SH-SY5Y (cell line): ENCODE results near the gene NDUFS8.

Experiments used
- GATA2 ChIP-seq: IDR thresholded peaks from 2 replicates; pipeline ENCODE4 v1.6.1; 2011; ENCODE audit warnings: mild to moderate bottlenecking, low read depth, low read length
- GATA3 ChIP-seq: IDR thresholded peaks from 2 replicates; pipeline ENCODE4 v1.6.1; 2011; ENCODE audit warnings: low read depth, mild to moderate bottlenecking, low read length, moderate library complexity

- TF ChIP-seq GATA2 = no peak
- TF ChIP-seq GATA3 = no peak
Observed at GRCh38 chr11:68012843-68013610, 17.5 kb upstream of the NDUFS8 start.
